ENCODE measurements around the gene AGAP1. TPM values are rescaled to one million over a fixed set of nuclear protein-coding genes. Genes with fewer than 3 reads are reported as not detected.

AGAP1 gene
- total RNA-seq, 2 donors from 2014 or later, result 16.1 to 40.1 TPM

DNA sequence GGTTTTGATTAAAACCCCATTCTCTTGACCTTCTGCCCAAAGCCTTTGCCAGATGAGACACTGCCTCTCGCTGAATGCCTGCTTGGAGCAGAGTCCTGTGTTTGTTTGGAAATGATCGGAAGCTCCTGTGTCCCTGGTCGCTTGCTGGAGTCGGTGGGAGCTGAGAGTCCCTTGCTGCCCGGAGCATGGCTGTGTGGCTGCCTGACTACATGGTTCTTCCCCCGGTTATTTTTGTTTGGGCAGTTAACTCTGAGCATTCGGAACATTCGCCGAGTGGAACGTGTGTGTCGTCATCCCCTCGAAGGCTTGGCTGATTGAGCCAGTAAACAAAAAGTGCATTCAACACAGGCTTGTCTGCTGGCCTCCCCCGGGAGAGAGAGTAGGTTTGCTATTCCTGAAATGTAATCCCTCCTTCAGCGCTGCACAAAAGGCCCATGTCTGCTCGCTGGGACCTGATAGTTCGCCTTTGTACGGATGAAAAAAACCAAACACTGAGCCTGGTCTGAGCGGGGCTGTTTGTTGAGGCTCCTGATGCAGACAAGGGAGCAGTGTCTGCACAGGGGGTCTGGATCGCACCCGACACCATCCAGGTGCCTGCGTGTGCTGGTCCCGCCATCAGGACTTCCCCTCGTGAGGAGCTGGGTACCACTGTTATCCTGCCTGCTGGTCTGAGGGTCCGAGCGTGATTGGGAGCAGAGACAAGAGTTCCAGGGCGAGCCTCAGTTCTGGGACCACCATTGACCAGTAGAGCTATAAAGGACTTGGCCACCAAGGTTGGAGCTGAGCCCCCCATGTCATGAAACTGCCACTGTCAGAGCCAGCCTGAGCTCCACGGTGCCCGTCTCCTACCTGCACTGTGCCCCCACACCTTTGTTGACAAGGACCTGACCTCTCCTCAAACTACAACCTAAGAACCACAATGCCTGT is 83.8 kb downstream of the AGAP1 start:
- no peak overlapping the region for H3K27ac ChIP-seq
- H3K36me3 ChIP-seq, result no peaks in the 10 kb centered on the region
- TF ChIP-seq, protein P1, sequence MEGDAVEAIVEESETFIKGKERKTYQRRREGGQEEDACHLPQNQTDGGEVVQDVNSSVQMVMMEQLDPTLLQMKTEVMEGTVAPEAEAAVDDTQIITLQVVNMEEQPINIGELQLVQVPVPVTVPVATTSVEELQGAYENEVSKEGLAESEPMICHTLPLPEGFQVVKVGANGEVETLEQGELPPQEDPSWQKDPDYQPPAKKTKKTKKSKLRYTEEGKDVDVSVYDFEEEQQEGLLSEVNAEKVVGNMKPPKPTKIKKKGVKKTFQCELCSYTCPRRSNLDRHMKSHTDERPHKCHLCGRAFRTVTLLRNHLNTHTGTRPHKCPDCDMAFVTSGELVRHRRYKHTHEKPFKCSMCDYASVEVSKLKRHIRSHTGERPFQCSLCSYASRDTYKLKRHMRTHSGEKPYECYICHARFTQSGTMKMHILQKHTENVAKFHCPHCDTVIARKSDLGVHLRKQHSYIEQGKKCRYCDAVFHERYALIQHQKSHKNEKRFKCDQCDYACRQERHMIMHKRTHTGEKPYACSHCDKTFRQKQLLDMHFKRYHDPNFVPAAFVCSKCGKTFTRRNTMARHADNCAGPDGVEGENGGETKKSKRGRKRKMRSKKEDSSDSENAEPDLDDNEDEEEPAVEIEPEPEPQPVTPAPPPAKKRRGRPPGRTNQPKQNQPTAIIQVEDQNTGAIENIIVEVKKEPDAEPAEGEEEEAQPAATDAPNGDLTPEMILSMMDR (IDR thresholded peaks at IDR 0.05), result no peak
- TF ChIP-seq POLR2AphosphoS5 (IDR thresholded peaks at IDR 0.05), result no peak
- TF ChIP-seq POLR2A (IDR thresholded peaks at IDR 0.05), result no peak
- no peaks in the 10 kb centered on the region for H3K27me3 ChIP-seq (replicated peaks; ENCODE audit: insufficient read depth)
- no peaks in the 10 kb centered on the region for H3K9me3 ChIP-seq
- H3K4me3 ChIP-seq, result no peak overlapping the region
- DNase-seq (ENCODE audit: low spot score), result no peak
- no peaks in the 10 kb centered on the region for H3K4me1 ChIP-seq (replicated peaks)
- intact Hi-C loops (cut with DNase I), result no loop called here
- 44% methylated on average over 28 of the region's 28 CpGs for WGBS

DNA sequence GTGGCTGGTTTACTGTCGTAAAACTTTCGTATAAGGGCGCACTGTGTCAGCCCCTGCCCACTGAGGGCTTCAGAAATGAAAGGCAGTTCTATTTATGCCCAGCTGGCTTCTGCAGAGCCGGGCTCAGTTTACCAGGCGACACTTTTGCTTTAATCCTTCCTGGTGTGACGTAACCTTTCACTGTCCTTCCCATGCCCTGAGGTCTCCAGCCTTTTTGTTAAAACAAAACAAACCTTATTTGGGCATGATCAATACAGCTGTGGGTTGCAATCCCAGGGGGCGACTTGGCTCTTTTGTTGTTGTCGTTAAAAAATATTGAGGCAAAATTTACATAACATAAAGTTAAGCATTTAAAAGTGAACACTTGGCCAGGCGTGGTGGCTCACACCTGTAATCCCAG is 85.3 kb downstream of the AGAP1 start:
- H3K4me1 ChIP-seq (replicated peaks), result no peaks in the 10 kb centered on the region
- H3K36me3 ChIP-seq, result no peaks in the 10 kb centered on the region
- no peak for DNase-seq (ENCODE audit: low spot score)
- H3K9me3 ChIP-seq, result no peaks in the 10 kb centered on the region
- intact Hi-C loops (cut with DNase I), result no loop called here
- 87% methylated on average over 9 of the region's 9 CpGs for WGBS
- no peak overlapping the region for H3K4me3 ChIP-seq
- no peak overlapping the region for H3K27ac ChIP-seq
- TF ChIP-seq, protein P1 (IDR thresholded peaks at IDR 0.05), result no peak
- TF ChIP-seq POLR2A (IDR thresholded peaks at IDR 0.05), result no peak
- TF ChIP-seq POLR2AphosphoS5 (IDR thresholded peaks at IDR 0.05), result no peak
- no peaks in the 10 kb centered on the region for H3K27me3 ChIP-seq (replicated peaks; ENCODE audit: insufficient read depth)

DNA sequence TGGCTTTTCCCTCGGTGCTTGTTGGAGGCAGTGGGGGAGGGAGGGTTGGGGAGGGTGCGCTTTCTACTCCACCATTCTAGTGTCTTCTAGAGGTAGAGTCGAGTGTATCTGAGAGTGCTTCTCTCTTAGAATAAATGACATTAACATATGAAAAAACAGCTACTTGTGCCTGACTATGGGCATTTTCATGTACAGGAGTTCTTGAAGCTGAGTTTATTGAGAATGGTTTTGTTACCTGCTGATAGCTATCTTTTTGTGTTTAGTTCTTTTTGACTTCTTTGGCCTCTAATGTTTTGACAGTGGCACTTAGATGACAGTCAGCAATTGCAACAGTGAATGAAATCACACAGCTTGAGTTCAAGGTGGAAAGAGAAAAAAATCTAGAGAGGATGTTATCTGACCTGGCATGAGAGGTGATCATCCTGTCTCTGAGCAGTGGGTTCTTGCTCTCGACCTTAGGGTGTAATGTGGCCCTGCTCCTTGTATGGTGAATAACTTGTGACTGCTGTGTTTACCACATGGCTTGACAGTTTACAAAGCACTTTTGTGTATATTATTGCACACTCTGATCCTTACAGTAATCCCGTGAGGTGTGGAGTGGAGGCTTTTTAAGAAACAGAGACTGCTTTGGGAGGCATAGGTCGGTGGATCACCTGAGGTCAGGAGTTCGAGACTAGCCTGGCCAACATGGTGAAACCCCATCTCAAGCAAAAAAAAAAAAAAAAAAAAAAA is 86.7 kb downstream of the AGAP1 start:
- TF ChIP-seq, protein P1 (IDR thresholded peaks at IDR 0.05), result no peak
- no peak for TF ChIP-seq POLR2A (IDR thresholded peaks at IDR 0.05)
- TF ChIP-seq POLR2AphosphoS5 (IDR thresholded peaks at IDR 0.05), result no peak
- WGBS, result 89% methylated on average over 7 of the region's 7 CpGs
- Histone ChIP-seq H3K4me3 (no peak overlapping the region), H3K27ac (no peak overlapping the region), H3K4me1 (replicated peaks) (no peaks in the 10 kb centered on the region), H3K9me3 (no peaks in the 10 kb centered on the region), H3K36me3 (no peaks in the 10 kb centered on the region), H3K27me3 (replicated peaks; ENCODE audit: insufficient read depth) (no peaks in the 10 kb centered on the region)
- DNase-seq (ENCODE audit: low spot score), result no peak
- intact Hi-C loops (cut with DNase I), result no loop called here

DNA sequence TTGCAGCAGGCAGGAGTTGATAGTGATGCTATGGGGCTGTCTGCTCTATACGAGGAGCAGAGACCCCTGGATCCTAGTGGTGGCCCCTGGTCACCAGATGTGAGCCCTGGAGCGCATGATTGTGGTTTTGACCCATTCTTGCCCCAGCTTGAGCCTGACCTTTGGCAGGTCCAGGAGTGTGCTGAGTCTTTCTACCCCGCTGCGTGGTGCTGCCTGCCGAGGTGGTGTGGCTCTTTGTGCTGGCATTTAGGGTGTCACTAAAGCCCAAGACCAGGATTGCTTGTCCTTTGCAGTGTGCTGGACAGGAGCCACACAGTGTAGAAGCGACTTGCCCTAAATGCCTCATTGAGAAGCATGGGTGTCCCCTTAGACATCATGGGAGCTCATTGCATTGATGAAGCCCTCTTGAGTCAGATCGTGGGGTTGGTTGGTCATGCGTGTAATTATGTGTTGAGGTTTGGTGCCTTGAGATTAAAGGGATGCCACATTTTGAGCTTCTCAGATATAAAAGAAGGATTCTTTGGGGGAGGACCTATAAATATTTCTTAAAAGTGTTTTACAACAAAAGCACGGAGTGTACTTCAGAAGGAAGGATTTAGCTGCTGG is 88.3 kb downstream of the AGAP1 start:
- H3K4me1 ChIP-seq (replicated peaks), result no peaks in the 10 kb centered on the region
- intact Hi-C loops (cut with DNase I), result no loop called here
- H3K9me3 ChIP-seq, result no peaks in the 10 kb centered on the region
- no peak for DNase-seq (ENCODE audit: low spot score)
- no peaks in the 10 kb centered on the region for H3K27me3 ChIP-seq (replicated peaks; ENCODE audit: insufficient read depth)
- H3K4me3 ChIP-seq, result no peak overlapping the region
- 85% methylated on average over 9 of the region's 9 CpGs for WGBS
- H3K36me3 ChIP-seq, result no peaks in the 10 kb centered on the region
- H3K27ac ChIP-seq, result no peak overlapping the region
- TF ChIP-seq POLR2A (IDR thresholded peaks at IDR 0.05) (no peak), POLR2AphosphoS5 (IDR thresholded peaks at IDR 0.05) (no peak)
- TF ChIP-seq, protein P1 (IDR thresholded peaks at IDR 0.05), result no peak
